ENCODE results near the gene SHROOM3.

SHROOM3 gene

DNA sequence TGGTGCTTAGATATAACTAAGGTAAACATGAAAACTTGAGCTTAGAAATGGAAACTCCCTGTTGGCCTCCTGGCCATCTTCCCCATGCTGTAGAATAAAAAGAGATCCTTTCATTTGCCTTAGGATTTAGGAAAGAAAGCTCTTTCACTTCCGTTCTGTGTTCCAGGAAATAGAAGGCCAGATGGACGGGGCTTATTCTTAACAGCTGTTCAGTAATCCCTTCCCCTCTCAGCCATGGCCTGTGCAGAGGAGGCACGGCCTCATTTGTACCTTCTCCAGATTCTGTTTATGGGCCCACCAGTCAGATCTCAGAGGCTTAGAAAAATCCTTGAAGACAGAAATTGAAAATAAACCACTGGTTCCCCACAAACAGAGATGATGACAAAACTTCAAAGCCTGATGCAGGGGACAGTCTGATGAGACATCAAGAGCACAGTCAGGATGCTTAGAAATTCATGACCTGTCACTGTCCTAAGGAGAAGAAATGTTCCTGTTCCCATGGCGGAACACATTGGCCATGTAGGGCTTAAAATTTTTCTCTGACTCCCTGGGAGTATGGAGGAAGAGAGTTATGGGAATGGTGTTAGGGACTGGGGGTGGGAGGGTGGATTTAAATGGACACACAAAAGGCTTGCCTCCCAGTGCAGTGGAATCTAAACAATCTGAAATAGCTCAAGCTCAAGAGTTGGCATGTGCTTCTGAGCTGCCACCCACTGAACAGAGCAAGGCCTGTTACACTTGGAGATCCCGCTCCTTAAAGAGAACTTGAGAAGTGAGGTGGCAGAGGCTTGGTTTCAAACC, 274.1 kb downstream of the SHROOM3 start:
- TF ChIP-seq, protein P1, sequence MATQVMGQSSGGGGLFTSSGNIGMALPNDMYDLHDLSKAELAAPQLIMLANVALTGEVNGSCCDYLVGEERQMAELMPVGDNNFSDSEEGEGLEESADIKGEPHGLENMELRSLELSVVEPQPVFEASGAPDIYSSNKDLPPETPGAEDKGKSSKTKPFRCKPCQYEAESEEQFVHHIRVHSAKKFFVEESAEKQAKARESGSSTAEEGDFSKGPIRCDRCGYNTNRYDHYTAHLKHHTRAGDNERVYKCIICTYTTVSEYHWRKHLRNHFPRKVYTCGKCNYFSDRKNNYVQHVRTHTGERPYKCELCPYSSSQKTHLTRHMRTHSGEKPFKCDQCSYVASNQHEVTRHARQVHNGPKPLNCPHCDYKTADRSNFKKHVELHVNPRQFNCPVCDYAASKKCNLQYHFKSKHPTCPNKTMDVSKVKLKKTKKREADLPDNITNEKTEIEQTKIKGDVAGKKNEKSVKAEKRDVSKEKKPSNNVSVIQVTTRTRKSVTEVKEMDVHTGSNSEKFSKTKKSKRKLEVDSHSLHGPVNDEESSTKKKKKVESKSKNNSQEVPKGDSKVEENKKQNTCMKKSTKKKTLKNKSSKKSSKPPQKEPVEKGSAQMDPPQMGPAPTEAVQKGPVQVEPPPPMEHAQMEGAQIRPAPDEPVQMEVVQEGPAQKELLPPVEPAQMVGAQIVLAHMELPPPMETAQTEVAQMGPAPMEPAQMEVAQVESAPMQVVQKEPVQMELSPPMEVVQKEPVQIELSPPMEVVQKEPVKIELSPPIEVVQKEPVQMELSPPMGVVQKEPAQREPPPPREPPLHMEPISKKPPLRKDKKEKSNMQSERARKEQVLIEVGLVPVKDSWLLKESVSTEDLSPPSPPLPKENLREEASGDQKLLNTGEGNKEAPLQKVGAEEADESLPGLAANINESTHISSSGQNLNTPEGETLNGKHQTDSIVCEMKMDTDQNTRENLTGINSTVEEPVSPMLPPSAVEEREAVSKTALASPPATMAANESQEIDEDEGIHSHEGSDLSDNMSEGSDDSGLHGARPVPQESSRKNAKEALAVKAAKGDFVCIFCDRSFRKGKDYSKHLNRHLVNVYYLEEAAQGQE (IDR thresholded peaks at IDR 0.05; ENCODE audit: low read depth), result no peak
- TF ChIP-seq CEBPB (IDR thresholded peaks at IDR 0.05) (no peak), NFIC (IDR thresholded peaks at IDR 0.05) (no peak), TAF1 (IDR thresholded peaks at IDR 0.05; ENCODE audit: low read depth) (no peak), YY1 (IDR thresholded peaks at IDR 0.05; ENCODE audit: low read depth) (no peak), TCF12 (IDR thresholded peaks at IDR 0.05; ENCODE audit: low read depth) (no peak), CREB1 (IDR thresholded peaks at IDR 0.05; ENCODE audit: low read depth) (no peak), EP300 (IDR thresholded peaks at IDR 0.05; ENCODE audit: borderline replicate concordance) (no peak), ZBTB7A (IDR thresholded peaks at IDR 0.05; ENCODE audit: low read depth) (no peak), TEAD4 (IDR thresholded peaks at IDR 0.05) (no peak), FOXM1 (IDR thresholded peaks at IDR 0.05; ENCODE audit: borderline replicate concordance, low read depth) (no peak)

DNA sequence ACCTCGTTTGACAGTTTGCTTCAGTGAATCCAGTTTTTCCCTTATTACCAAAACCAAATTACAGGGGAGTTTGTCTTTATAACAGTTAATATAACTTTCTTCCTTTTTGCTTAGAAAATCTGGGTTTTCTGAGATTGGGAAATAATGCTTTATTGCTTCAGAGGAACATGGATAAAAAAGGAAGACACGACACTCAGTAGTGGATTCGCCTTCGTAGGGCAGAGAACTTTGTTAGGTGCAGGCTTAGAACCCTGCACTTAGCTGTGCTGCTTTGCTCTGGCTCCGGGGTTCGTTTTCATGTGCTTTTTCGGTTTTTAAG, 274.7 kb downstream of the SHROOM3 start:
- TF ChIP-seq ZBTB7A (IDR thresholded peaks at IDR 0.05; ENCODE audit: low read depth), result no peak
- TF ChIP-seq YY1 (IDR thresholded peaks at IDR 0.05; ENCODE audit: low read depth), result no peak
- no peak for TF ChIP-seq RAD21 (IDR thresholded peaks at IDR 0.05; ENCODE audit: low read depth)
- no peak for TF ChIP-seq EGR1 (IDR thresholded peaks at IDR 0.05)
- no peak for TF ChIP-seq NFIC (IDR thresholded peaks at IDR 0.05)
- no peak for TF ChIP-seq FOXM1 (IDR thresholded peaks at IDR 0.05; ENCODE audit: borderline replicate concordance, low read depth)
- TF ChIP-seq, protein P2, sequence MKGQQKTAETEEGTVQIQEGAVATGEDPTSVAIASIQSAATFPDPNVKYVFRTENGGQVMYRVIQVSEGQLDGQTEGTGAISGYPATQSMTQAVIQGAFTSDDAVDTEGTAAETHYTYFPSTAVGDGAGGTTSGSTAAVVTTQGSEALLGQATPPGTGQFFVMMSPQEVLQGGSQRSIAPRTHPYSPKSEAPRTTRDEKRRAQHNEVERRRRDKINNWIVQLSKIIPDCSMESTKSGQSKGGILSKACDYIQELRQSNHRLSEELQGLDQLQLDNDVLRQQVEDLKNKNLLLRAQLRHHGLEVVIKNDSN (IDR thresholded peaks at IDR 0.05), result no peak
- TF ChIP-seq, protein P3, sequence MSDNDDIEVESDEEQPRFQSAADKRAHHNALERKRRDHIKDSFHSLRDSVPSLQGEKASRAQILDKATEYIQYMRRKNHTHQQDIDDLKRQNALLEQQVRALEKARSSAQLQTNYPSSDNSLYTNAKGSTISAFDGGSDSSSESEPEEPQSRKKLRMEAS (IDR thresholded peaks at IDR 0.05), result no peak
- TF ChIP-seq TAF1 (IDR thresholded peaks at IDR 0.05; ENCODE audit: low read depth), result no peak
- TF ChIP-seq EP300 (IDR thresholded peaks at IDR 0.05; ENCODE audit: borderline replicate concordance), result no peak
- TF ChIP-seq TCF12 (IDR thresholded peaks at IDR 0.05; ENCODE audit: low read depth), result no peak
- TF ChIP-seq CEBPB (IDR thresholded peaks at IDR 0.05), result no peak
- TF ChIP-seq, protein P1 (IDR thresholded peaks at IDR 0.05; ENCODE audit: low read depth), result no peak
- TF ChIP-seq CREB1 (IDR thresholded peaks at IDR 0.05; ENCODE audit: low read depth), result no peak
- no peak for TF ChIP-seq TEAD4 (IDR thresholded peaks at IDR 0.05)

DNA sequence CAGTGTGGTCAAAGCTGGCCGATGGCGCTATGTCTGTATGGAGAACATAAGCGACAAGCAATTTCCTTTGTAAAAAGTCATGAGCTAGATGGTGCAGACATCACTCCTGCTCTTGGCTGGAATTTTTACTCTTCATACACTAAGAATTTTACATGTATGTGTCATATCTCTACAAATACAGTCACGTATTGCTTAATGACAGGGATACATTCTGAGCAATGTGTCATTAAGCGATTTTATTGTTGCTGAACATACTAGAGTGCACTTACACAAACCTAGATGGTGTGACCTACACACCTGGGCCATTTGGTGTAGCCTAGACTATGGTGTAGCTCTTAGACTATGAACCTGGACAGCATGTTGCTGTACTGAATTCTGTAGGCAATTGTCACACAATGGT, 277.5 kb downstream of the SHROOM3 start:
- no peak for TF ChIP-seq TCF12 (IDR thresholded peaks at IDR 0.05; ENCODE audit: low read depth)
- no peak for TF ChIP-seq FOXM1 (IDR thresholded peaks at IDR 0.05; ENCODE audit: borderline replicate concordance, low read depth)
- TF ChIP-seq TEAD4 (IDR thresholded peaks at IDR 0.05), result no peak

DNA sequence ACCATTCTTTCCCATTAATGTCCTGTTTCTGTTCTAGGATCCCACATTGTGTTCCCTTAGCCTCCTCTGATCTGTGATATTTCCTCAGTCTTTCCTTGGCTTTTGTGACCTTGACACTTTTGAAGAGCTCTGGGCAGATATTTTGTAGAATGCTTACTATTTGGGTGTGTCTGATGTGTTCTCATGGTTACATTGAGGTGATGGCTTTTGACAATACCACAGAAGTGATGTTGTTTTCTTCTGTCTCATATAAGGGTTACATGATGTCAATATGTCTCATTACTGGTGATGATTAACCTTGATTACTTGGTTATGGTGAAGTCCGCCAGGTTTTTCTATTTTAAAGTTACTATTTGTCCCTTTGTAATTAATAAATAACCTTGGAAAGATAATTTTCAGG, 279.2 kb downstream of the SHROOM3 start:
- TF ChIP-seq TAF1 (IDR thresholded peaks at IDR 0.05; ENCODE audit: low read depth) (no peak), TCF12 (IDR thresholded peaks at IDR 0.05; ENCODE audit: low read depth) (no peak), YY1 (IDR thresholded peaks at IDR 0.05; ENCODE audit: low read depth) (no peak), CEBPB (IDR thresholded peaks at IDR 0.05) (no peak), EGR1 (IDR thresholded peaks at IDR 0.05) (no peak)
- TF ChIP-seq, protein P2 (IDR thresholded peaks at IDR 0.05), result no peak
- TF ChIP-seq, protein P3 (IDR thresholded peaks at IDR 0.05), result no peak

DNA sequence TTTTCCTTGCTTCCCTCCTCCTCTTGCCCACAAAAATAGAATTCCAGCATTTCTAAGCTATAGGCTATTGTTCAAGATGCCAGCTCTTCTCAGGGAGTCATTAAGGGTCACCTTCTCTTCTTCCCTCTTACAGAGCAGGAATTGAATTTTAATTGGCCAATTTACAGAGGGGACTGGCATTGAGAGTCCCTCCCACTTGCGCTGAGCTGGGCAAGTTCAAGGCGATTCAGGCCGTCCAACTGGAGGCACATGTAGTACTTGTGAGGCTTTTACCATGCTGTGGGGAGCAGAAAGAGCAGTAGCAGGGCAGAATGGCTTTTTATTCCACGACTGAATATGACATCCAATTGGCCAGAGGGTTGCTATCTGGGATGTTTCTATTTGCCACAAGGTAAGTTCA, 281.0 kb downstream of the SHROOM3 start:
- no peak for TF ChIP-seq YY1 (IDR thresholded peaks at IDR 0.05; ENCODE audit: low read depth)
- TF ChIP-seq TAF1 (IDR thresholded peaks at IDR 0.05; ENCODE audit: low read depth), result no peak
- no peak for TF ChIP-seq ZBTB7A (IDR thresholded peaks at IDR 0.05; ENCODE audit: low read depth)
- TF ChIP-seq, protein P1 (IDR thresholded peaks at IDR 0.05; ENCODE audit: low read depth), result no peak
- TF ChIP-seq TCF12 (IDR thresholded peaks at IDR 0.05; ENCODE audit: low read depth), result no peak
- no peak for TF ChIP-seq NFIC (IDR thresholded peaks at IDR 0.05)
- no peak for TF ChIP-seq CEBPB (IDR thresholded peaks at IDR 0.05)
- TF ChIP-seq, protein P2 (IDR thresholded peaks at IDR 0.05), result no peak
- no peak for TF ChIP-seq FOXM1 (IDR thresholded peaks at IDR 0.05; ENCODE audit: borderline replicate concordance, low read depth)
- no peak for TF ChIP-seq EP300 (IDR thresholded peaks at IDR 0.05; ENCODE audit: borderline replicate concordance)
- TF ChIP-seq TEAD4 (IDR thresholded peaks at IDR 0.05), result no peak
- TF ChIP-seq, protein P3 (IDR thresholded peaks at IDR 0.05), result no peak
- no peak for TF ChIP-seq EGR1 (IDR thresholded peaks at IDR 0.05)
- TF ChIP-seq RAD21 (IDR thresholded peaks at IDR 0.05; ENCODE audit: low read depth), result no peak

All from Ishikawa (cell line).